Stimulated activated CD4-positive, alpha-beta T cell treated with anti-CD3 and anti-CD28 coated beads, Interleukin-4, amount 100 ng/mL, for 24 hours (primary cell): ENCODE data around the gene DEDD2.

Source experiments
- DNase-seq: peaks from one replicate; pipeline ENCODE4 v3.0.0-alpha.2; 2020

DEDD2 gene

DNA sequence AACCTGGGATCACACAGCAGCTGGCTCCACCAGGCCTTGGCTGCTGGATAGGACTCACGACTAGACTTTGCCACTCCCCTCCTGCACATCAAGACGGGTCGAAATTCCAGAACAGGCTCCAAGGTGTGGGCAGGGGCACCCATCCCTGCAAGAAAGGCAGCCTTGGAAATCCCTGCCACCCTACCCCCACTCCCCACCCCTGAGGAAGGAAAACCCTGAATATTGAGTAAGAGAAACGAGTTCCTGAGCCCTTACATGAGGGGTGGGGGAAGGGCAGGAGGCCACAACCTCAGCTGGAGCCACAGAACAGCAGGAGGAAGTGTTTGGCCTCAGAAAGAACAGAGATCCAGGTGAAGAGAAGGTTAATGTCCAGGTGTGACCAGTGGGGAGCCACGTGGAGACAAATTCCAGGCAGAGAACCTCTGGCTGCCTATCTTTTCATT lies 20.1 kb downstream of the DEDD2 start:
- no peak for DNase-seq

GRCh38 chr19:42196011-42197001 lies 21.2 kb downstream of the DEDD2 start:
- DNase-seq: no peak

GRCh38 chr19:42193706-42194105 lies 23.8 kb downstream of the DEDD2 start:
- no peak for DNase-seq

- DNase-seq: no peak
These were observed 24.2 kb downstream of the DEDD2 start for GRCh38 chr19:42193294-42193693.

- DNase-seq: peak; percentile 41
These were observed 25.6 kb downstream of the DEDD2 start for GRCh38 chr19:42191855-42192254.

- DNase-seq: no peak
These were observed 26.1 kb downstream of the DEDD2 start for GRCh38 chr19:42191330-42191729.

GRCh38 chr19:42189133-42189532 lies 28.3 kb downstream of the DEDD2 start:
- no peak for DNase-seq

- DNase-seq: no peak
These were observed 28.8 kb downstream of the DEDD2 start for GRCh38 chr19:42188665-42189064.

DNA sequence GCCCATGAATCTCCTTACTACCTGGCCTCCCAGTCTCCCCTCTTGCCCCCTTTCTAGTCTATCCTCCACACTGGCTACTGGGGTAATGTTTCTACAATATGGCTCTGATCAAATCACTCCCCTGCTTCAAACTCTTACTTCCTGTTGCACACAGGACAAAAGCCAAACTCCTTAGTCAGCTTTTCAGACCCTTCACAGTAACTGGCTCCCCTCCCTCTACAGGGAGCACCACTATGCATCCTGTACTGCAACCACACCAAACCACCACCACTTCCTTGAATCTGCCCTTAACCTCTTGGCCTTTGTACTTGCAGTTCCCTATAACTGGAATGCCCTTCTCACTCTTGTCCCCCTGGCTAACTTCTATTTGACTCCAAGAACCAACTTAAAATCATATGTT lies 32.2 kb downstream of the DEDD2 start:
- no peak for DNase-seq

- peak; percentile 80 for DNase-seq
These were observed 33.0 kb downstream of the DEDD2 start for GRCh38 chr19:42184401-42184861.

- DNase-seq: no peak
These were observed 38.4 kb downstream of the DEDD2 start for GRCh38 chr19:42178791-42179674.

- DNase-seq: no peak
These were observed 39.8 kb downstream of the DEDD2 start for GRCh38 chr19:42177686-42178019.

GRCh38 chr19:42176990-42177685 lies 40.3 kb downstream of the DEDD2 start:
- DNase-seq: peak; percentile 74

GRCh38 chr19:42176649-42176989 lies 40.9 kb downstream of the DEDD2 start:
- no peak for DNase-seq

- no peak for DNase-seq
These were observed 41.4 kb downstream of the DEDD2 start for GRCh38 chr19:42175952-42176648.

DNA sequence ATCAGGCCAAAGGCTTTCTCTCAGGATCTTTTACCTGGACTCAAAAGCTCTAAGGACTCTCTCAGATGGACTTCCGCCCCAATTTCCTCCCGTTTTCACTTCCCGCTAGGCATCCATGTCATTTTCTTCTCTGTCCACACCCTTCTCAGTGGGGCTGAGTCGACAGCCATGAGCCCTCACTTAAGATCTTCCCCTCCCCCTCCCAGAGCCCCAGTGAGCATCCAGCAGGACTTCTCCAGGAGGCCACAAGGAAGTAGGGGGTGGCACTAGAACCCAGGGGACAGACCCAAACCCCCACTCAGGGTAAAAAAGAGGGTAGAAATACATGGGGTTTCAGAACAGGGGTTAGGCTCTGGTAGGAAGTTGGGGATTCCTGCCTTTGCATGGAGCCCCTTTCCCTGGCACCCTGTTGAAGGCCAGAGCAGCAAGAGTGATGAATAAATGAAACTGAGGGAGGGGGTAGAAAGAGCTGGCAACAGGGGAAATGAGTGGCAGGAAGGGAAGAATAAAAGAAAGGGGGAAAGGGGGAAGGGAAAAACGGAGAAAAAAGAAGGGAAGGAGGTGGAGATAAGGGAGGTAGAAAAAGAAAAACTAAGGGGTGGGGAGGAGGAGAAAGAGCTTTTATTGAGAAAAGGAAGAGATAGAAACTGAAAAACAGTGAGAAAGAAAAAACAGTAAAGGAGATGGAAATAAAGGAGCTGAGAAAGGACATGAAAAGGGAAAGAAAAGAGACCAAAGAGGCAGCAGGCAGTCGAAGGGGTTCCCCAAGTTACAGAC lies 42.3 kb downstream of the DEDD2 start:
- DNase-seq: no peak

DNA sequence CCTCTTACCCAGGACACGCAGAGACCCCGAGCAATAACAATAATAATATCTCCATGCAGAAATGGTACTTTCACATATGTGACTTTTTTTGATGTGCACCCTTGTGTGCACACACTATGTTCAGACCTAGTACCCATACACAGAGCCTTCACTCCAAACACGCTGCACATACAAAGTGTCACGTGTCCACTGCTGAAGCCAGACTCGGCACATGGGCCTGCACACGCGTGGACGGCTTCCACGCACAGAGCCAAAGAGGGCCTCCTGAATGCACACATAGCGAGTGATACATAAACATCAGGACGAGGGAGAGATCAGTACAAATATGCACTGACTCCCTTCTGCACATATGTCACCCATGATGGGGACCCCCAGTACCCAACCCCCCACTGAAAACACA lies 43.3 kb downstream of the DEDD2 start:
- no peak for DNase-seq

GRCh38 chr19:42173695-42174094 lies 43.8 kb downstream of the DEDD2 start:
- DNase-seq: no peak

DNA sequence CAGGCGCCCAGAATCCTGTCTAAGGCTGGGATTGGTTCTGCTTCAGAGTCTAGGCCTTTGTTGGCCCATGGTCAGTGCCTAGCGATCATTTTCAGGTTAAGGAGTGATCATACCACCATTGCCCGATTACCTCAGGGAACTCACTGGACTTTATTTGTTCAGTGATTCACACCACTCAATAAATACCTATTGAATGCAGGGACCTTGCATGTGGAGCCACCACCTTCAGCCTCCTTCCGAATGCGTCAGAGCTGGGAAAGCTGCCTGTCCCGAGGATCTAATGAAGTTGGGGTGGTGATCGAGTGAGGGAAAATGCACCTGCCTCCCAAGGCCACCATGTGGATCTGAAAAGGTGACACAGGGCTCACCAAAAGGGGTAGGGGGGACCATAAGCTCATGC lies 45.2 kb downstream of the DEDD2 start:
- no peak for DNase-seq

DNA sequence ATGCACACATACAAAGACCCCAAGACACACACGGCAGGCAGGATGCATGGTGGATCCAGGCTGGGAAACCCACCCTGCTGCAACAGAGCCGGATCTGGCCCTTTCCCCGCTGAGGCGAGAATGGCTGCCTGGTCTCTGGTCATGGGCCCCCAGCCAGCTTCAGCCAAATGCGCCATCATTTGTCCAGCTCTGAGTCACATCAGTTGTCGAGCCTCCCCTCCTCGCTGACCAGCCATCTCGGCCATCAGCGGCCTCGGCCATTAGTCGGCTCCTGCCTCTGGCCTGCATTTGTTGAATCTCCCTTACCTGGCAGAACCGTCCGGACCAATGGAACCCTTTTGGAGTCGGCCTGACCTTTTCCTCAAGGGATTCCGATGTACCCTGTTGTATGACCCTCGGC lies 46.8 kb downstream of the DEDD2 start:
- DNase-seq: no peak
